Measurements from ENCODE around the gene BANP. TPM values are rescaled to one million over a fixed set of nuclear protein-coding genes. Genes with fewer than 3 reads are reported as not detected.

BANP gene
- total RNA-seq, 1 donor from 2014 or later = 30.4 TPM

DNA sequence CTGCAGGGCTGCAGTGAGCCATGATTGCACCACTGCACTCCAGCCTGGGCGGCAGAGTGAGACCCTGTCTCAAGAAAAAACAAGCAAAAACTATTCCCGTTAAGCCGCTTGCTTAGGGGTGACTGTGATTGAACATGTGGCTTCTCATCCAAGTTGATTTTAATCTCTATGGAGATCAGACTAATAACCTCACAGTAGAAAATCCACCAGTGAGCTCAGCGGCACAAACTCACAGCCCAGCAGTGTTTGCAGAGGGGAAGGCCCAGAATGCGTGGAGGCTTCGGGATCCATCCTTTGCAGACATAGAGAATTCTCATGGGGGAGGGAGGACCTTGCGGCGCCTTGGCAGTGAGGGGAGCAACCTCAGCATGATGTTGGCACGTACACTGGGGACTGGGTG is 7.4 kb downstream of the BANP start:
- H3K4me1 Mint-ChIP-seq = peaks cover 26% of the 10 kb centered on the region

DNA sequence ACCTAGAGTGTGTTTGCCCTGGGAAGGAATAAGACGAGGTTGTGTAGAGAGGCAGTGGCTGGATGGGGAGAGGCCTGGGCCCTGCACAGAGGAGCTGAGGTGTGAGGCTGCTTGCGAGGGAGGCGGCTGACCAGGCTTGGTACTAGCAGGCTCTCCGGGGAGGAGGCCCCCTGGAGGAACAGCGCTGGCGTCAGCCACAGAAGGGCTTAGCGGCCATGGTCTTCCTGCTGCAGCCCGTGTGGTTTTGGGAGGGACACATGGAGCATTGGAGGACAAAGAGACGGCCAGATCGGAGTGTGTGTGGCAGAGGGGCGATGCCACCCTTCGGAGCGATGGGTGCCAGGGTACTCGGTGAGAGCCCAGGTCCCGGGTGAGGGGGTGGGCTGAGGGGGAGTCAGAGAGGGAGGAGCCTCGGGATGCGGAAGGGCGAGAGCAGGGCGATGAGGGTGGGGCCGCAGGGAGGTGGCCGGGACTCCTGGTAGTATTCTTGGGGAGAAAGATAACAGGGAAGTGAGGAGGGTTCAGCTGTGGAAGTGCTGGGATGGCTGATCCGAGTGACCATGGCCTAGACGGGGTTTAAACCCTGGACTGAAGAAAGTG is 8.3 kb downstream of the BANP start:
- Histone ChIP-seq H3K27me3 (no peaks in the 10 kb centered on the region), H3K4me2 (no peak overlapping the region), H4K20me1 (ENCODE audit: low read depth) (peaks cover 52% of the 10 kb centered on the region), H3K9ac (no peak overlapping the region), H2AFZ (replicated peaks) (no peak overlapping the region), H3K4me1 (peaks cover 17% of the 10 kb centered on the region), H3K27ac (no peak overlapping the region), H3F3A (ENCODE audit: low read depth) (peaks cover 8% of the 10 kb centered on the region), H3K36me3 (no peaks in the 10 kb centered on the region), H3K4me3 (no peak overlapping the region), H3K79me2 (ENCODE audit: low read depth) (peaks cover 99% of the 10 kb centered on the region), H3K9me3 (ENCODE audit: low read depth) (no peaks in the 10 kb centered on the region)
- DNase-seq (ENCODE audit: low spot score) = no peak
- H3K4me3 Mint-ChIP-seq = no peak overlapping the region
- H3K4me1 Mint-ChIP-seq = peaks cover 29% of the 10 kb centered on the region
- H3K36me3 Mint-ChIP-seq = peaks cover 15% of the 10 kb centered on the region
- TF ChIP-seq EZH2 (IDR thresholded peaks at IDR 0.05) (no peak), EZH2phosphoT487 (IDR thresholded peaks at IDR 0.05) (no peak)
- TF ChIP-seq, protein P1, sequence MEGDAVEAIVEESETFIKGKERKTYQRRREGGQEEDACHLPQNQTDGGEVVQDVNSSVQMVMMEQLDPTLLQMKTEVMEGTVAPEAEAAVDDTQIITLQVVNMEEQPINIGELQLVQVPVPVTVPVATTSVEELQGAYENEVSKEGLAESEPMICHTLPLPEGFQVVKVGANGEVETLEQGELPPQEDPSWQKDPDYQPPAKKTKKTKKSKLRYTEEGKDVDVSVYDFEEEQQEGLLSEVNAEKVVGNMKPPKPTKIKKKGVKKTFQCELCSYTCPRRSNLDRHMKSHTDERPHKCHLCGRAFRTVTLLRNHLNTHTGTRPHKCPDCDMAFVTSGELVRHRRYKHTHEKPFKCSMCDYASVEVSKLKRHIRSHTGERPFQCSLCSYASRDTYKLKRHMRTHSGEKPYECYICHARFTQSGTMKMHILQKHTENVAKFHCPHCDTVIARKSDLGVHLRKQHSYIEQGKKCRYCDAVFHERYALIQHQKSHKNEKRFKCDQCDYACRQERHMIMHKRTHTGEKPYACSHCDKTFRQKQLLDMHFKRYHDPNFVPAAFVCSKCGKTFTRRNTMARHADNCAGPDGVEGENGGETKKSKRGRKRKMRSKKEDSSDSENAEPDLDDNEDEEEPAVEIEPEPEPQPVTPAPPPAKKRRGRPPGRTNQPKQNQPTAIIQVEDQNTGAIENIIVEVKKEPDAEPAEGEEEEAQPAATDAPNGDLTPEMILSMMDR (IDR thresholded peaks at IDR 0.05) = no peak
- H3K27me3 Mint-ChIP-seq (ENCODE audit: insufficient read depth, low read depth) = no peaks in the 10 kb centered on the region
- H3K9me3 Mint-ChIP-seq = no peaks in the 10 kb centered on the region
- H3K27ac Mint-ChIP-seq = peak overlapping the region; percentile 94

More for the DNA sequence above, 7.4 kb downstream of the BANP start:
- H3K27me3 Mint-ChIP-seq (ENCODE audit: insufficient read depth, low read depth) = no peaks in the 10 kb centered on the region
- Histone ChIP-seq H3K79me2 (ENCODE audit: low read depth) (peaks cover 100% of the 10 kb centered on the region), H3K4me2 (no peak overlapping the region), H2AFZ (replicated peaks) (no peak overlapping the region), H3K4me1 (peaks cover 17% of the 10 kb centered on the region), H3K9me3 (ENCODE audit: low read depth) (no peaks in the 10 kb centered on the region), H3K9ac (no peak overlapping the region), H4K20me1 (ENCODE audit: low read depth) (peaks cover 58% of the 10 kb centered on the region), H3F3A (ENCODE audit: low read depth) (peaks cover 8% of the 10 kb centered on the region), H3K4me3 (no peak overlapping the region), H3K36me3 (no peaks in the 10 kb centered on the region), H3K27ac (no peak overlapping the region), H3K27me3 (no peaks in the 10 kb centered on the region)
- no peaks in the 10 kb centered on the region for H3K9me3 Mint-ChIP-seq
- DNase-seq (ENCODE audit: low spot score) = no peak
- H3K36me3 Mint-ChIP-seq = peaks cover 15% of the 10 kb centered on the region
- no peak overlapping the region for H3K27ac Mint-ChIP-seq
- TF ChIP-seq EZH2phosphoT487 (IDR thresholded peaks at IDR 0.05) = no peak
- no peak for TF ChIP-seq EZH2 (IDR thresholded peaks at IDR 0.05)
- TF ChIP-seq, protein P1 (IDR thresholded peaks at IDR 0.05) = no peak
- no peak overlapping the region for H3K4me3 Mint-ChIP-seq

- Histone ChIP-seq H4K20me1 (ENCODE audit: low read depth) (peaks cover 53% of the 10 kb centered on the region), H3K27me3 (no peaks in the 10 kb centered on the region), H3K36me3 (no peaks in the 10 kb centered on the region), H3F3A (ENCODE audit: low read depth) (peaks cover 8% of the 10 kb centered on the region), H3K79me2 (ENCODE audit: low read depth) (peaks cover 99% of the 10 kb centered on the region), H3K4me3 (no peak overlapping the region), H3K4me1 (peaks cover 17% of the 10 kb centered on the region), H2AFZ (replicated peaks) (no peak overlapping the region), H3K4me2 (no peak overlapping the region), H3K9me3 (ENCODE audit: low read depth) (no peaks in the 10 kb centered on the region), H3K27ac (no peak overlapping the region), H3K9ac (no peak overlapping the region)
- TF ChIP-seq EZH2phosphoT487 (IDR thresholded peaks at IDR 0.05) = no peak
- TF ChIP-seq EZH2 (IDR thresholded peaks at IDR 0.05) = no peak
- TF ChIP-seq, protein P1 (IDR thresholded peaks at IDR 0.05) = no peak
- Mint-ChIP-seq H3K4me1 (peaks cover 32% of the 10 kb centered on the region), H3K27me3 (ENCODE audit: insufficient read depth, low read depth) (no peaks in the 10 kb centered on the region), H3K4me3 (no peak overlapping the region), H3K9me3 (no peaks in the 10 kb centered on the region), H3K36me3 (peaks cover 17% of the 10 kb centered on the region), H3K27ac (peak overlapping the region; percentile 84)
- DNase-seq (ENCODE audit: low spot score) = no peak
Observed at GRCh38 chr16:87960296-87960695, 9.1 kb downstream of the BANP start.

Data from neural progenitor cell (in vitro differentiated cells).